Activated T-cell treated with anti-CD3 and anti-CD28 coated beads for 4 hours (primary cell): ENCODE measurements around the gene PLXND1.

ENCODE experiments used
- DNase-seq: peaks from one replicate; pipeline ENCODE4 v3.0.0-alpha.2; 2020

The PLXND1 gene

DNA sequence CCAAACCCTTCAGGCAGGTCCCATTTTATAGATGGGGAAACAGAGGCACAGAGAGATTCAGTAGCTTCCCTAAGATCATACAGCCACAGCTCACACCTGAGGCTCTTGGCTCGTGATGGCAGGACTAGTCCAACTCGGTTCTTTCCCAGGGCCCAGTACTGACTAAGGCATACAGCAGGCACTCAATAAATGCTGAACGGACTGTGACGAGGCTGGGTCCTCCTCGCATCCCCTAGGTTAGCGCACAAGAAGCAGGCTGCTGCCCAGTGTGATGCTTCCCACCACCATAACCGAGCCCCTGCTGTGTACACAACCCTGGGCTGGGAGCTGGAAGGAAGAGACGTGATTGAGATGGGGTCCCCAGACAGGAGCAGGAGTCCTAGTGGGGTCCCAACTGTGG, 24.9 kb downstream of the PLXND1 start:
- no peak for DNase-seq

DNA sequence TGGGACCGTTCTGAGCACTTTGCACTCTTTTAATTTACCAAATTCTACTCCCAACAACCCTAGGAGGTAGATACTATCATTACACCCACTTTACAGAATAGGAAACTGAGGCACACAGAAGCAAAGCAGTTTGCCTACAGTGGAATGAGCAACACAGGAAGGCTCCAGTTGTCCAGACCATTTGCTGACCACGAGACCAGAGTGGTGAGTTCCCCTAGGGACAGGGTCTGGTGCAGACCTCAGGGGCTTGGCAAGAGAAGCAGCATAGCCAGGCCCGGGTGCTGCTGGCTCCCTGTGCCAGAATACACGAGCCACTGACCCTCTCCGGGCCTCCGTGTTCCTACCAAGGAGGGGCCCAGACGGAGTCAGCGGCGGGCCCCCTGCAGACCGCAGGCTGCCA, 26.5 kb downstream of the PLXND1 start:
- DNase-seq: no peak

DNA sequence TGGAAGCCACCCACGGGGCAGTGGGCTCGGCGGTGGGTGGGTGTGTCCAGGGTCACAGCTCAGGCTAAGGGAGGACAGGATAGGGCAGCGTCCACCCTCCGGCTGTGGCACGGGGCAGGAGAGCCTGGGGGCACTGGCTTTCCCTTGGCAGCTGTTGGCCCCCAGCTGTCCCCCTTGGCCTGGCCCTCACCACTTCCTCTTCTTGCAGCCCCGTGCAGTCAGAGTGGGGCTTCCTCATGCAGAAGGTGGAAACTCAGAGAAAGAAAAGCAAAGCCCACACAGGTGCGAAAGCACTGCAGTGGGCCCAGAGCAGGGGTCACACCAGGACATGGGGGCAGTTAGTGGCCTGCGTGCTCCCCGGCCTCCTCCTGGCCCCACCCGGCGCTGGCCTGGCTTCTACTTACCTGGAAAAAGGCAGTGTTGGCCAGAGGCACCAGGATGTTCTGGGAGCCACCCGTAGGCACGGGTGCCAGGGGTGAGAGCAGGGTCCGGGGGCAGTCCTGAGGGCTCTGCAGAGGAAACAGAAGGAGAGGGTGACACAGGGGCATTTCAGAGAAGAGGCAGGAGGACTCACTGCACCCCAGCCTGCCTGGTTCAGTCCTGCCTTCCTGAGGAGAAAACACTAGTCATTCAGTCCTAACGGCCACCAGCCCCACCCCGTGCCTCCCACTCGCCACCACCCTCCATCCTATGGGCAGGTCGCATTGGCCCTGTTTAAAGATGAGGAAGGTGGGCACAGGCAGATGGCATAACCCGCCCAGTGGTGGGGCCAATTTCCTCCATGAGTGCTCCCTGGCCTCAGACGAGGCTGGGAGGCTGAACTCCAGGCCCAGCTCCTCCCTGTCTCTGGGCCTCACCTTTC, 28.3 kb downstream of the PLXND1 start:
- DNase-seq: no peak

DNA sequence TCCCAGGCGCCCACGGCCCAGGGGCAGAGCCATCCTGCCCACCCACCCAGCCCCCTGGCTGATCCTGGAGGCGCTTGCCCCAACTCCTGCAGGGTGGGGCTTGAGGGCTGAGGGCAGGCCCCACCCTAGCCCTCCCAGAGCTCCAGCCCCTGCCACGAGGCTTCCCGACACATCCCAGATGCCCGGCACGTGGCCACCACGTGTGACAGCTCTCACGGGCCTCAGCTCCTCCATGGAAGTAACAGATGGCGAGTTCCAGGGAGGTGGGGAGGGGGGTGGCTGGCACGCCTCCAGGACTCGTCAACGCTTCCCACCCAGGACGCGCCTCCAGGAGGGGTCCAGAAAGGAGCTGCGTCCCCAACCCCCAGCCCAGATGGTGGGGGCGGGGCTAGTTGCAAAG, 29.1 kb downstream of the PLXND1 start:
- no peak for DNase-seq

DNA sequence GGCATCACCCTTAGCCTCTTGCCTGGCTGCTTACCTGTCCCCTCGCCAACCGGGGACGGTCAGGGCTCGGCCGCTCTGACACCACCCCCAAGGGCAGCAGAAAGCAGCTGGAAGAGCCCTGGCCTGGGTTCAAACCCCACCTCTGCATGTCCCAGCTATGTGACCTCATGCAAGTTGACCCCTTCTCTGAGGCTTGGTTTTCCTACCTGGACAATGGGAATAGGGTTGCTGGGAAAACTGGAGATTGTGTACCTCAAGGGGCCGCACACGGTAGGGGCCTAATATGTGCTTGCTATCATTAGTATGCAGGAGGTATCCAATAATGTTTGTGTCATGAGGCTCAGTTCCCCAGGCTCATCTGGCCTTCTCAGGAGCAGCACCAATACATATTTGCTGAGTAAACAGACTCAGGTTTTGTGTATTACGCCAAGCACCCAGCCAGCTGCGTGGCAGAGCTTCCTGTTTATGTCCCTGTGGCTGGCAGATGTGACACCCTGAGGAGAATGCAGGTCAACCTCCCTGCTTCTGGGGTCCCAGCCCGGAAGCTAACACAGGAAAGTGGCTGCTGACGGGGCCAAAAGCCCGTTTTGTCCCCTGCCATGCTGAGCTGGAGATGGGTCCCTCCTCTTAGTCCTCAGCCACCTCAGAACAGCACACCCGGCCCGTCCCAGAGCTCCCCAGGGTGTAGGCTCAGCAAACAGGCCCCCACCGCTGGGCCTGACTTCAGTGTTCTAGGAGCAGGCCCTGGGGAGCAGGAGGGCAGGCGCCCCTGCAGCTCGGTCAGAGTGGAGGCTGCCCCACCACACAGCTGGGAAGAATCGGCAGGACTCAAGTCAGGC, 29.7 kb downstream of the PLXND1 start:
- DNase-seq: peak; percentile 23

DNA sequence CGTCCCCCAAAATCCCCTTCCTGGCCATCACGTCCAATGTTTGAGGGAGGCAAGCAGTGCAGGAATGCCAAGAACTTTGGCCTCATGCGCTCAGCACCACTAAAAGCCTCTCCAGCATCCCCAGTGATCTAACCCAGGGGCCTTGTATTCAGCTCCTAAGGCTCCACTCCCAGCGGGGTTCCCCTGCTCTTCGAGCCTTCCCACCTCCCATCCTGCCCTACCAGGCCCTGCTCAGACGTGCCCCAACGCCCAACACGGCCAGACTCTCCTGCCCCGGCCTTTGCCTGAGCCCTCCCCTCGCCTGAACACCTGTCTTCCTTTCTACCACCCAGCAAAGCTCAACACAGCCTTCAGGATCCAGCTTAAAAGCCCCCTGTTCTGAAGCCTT, 30.5 kb downstream of the PLXND1 start:
- DNase-seq: no peak

DNA sequence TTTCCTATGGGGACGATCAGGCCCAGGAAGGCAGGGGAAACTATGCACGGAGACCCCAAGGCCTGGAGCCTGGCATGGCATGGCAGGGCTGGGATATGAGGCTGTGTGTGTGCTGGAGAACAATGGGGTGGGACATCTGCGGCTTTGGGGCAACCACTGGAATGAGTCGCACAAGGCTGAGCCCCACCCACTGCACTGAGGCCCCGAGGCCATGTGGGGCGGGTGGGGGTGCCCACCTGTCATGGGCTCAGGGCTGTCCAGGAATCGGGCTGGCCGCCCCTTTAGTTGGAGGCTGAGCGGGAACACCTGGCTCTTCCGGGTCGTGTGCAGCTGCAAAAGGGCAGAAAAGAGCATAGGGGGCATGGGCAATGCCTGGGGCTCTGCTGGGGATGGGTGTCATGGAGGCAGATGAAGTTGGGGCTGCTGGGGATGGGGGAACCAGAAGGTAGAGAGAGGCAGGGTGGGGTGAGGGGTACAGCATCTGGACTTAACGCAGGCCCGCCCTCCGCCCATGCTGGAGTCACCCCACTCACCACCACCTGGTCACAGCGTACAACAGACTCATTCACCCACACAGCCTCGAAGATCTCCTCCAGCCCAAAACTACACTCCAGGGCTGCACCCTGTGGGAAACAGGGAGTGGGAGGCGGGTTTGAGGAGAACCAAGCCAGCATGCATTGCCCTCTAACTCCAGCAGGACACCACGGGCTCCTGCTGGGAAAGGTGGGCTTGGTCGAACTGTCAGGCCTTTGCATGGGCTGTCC, 31.1 kb downstream of the PLXND1 start:
- DNase-seq: no peak

DNA sequence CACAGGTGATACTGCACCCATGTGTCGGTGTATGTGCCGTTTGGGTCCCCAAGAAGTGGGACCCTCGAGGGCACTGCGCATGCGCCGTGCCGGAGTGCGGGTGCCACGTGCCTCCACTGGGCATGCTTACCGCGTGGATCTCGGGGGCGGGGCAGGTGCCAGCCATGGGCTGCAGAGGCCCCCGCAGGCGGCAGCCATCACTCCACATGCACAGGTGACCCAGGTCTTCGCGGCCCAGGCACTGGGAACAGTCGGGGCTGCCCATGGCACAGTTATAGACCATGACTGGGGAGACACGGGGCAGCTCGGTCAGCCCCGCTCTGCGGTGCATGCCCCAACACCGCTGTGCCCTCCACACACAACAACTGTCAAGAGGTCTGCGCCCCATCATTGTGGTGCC, 32.3 kb downstream of the PLXND1 start:
- DNase-seq: no peak

DNA sequence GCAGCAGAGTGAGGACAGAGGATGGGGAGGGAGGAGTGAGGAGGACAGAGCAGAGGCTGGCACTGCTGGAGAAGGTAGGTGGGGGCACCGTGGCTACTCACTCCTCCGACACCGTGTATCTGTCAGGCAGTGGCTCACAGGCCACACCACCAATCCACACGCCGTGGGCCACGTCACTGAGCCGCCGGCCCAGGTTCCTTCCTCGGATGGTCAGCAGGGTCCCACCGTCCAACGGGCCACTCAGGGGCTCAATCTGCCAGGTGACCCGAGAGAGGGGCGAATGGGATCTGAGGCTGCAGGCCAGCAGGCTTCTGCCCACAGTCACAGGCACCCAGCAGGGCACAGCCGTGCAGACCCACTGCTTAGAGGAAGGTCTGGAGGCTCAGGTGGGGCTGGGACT, 33.0 kb downstream of the PLXND1 start:
- DNase-seq: no peak

DNA sequence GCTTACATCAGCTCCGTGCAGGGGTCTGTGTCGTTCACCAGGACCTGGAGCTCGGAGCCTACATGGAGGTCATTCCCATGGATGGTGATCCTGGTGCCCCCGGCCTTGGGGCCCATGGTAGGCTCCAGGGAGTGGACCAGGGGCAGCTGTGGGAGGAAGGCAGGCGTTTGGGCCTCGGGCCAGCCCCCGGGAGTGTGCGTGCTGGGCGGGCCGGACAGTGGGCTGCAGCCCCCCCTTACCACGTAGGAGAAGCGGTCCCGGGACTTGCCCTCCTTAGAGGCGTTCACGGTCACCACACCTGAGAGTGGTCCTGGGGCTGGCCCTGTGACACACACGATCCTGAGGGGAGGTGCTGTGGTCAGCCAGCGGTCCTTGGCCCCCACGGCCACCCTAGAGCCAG, 33.9 kb downstream of the PLXND1 start:
- DNase-seq: no peak

DNA sequence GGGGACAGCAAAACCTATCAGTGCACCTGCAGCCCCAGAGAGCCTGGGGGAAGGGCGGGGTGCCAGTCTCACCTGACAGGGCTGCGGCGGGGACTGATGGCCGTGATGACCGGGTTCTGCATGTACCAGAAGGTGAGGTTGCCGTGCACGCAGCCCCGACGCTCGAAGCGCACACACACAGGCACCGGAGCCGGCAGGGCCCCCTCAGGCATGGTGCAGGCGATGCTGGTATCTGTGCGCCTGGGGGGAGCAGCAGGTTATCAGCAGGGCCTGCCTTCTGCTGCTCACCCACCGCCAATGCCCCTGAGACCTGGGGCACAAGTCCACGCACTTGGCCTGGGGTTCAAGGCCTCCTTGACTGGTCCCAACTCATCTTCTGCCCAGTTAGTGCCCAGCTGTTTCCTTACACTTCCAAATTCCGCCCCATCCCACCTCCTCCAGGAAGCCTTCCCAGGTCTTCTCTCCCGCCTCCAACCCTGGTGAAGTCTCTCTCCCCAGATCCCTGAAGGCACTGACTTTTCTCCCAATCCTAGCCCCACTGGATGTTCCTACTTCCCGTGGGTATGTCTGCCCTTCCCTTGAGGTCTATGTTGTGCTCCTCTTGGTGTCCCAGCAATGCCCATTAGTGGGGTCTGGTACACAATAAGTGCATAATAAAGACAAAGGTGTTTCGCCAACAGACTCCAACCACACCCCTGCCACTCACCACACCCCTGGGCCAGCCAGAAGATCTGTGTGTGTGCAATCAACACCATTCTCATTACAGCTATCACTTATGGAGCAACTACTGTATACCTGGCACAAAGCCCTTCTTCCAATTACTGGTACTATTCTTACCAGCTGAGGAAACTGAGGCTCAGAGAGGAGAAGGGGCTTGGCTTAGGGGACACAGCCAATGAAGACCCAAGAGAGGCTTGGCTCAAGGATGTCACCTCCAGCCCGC, 34.6 kb downstream of the PLXND1 start:
- no peak for DNase-seq

DNA sequence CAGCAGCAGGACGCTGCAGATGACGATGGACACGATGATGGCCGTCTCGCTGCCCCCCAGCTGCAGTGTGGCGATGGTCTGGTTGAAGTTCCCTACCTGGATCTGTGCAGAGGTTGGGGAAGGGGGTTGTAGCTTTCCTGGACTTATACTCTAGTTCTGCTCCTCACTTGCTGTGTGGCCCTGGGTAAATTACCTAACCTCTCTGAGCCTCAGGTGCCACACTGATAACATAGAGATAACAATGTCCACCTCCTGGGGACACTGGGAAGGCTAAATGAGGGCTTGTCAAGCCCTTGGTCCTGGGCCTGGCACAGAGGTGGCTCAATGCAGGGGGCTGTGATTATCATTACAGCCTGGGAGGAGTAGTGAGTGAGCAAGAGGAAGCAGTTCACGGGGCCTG, 36.6 kb downstream of the PLXND1 start:
- DNase-seq: no peak

DNA sequence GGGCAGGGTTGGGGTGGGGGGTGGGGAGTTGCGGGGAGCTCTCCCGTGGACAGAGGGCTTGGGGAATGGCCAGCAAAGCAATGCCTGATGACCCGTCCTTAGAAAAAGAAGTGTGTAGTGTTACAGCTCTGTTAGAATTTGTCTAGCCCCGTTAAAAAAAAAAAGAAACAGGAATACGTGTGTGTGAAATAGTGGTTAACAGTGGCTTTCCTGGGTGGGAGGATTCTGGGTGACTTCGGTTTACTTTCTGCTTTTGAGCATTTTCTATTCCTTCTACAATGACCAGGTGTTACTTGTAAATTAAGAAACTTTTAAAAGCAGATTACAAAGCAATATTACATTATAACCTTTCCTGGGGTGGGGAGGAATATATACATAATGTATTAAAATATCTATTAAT, 38.5 kb downstream of the PLXND1 start:
- DNase-seq: no peak

DNA sequence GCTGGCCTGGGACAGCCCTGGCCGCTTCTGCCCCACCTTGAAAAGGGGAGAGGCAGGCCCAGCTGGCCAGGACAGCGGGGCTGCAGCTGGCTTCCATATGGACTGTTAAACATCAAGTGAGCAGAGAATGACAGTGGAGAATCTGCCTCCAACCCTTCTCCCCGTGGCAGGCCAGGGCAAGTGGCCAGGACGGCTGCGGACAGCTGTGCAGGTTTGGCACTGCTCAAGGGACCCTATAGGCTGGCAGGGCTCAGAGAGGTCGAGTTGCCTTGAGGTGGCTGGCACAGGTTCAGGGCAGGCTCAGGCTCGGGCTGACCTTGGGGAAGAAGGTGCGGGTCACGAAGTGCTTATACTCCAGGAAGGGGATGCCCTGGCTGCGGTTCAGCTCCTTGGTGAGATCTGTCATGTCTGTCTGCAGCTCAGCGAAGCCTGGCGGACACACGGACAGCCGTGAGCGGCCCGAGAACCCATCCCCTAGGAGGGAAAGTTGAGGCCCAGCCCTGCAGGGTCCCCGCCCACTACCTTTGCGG, 39.2 kb downstream of the PLXND1 start:
- DNase-seq: no peak

DNA sequence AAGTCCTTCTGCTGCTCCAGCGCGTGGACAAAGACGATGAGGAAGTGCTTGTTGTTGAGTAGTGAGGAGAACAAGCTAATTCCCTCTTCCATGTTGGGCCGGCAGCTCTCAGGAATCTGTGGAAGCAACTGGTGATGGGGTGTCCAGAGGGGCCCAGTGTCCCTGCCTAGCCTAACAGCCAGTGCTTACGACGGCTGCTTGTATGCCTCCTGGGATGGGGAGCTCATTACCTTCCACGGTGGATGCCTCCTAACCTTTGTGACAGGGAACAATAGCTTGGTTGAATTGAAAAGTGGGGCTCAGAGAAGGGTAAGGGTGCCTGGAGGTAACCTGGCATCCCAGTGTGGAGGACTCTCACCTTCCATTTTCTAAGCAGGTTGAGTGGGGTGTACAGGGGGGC, 40.6 kb downstream of the PLXND1 start:
- no peak for DNase-seq

DNA sequence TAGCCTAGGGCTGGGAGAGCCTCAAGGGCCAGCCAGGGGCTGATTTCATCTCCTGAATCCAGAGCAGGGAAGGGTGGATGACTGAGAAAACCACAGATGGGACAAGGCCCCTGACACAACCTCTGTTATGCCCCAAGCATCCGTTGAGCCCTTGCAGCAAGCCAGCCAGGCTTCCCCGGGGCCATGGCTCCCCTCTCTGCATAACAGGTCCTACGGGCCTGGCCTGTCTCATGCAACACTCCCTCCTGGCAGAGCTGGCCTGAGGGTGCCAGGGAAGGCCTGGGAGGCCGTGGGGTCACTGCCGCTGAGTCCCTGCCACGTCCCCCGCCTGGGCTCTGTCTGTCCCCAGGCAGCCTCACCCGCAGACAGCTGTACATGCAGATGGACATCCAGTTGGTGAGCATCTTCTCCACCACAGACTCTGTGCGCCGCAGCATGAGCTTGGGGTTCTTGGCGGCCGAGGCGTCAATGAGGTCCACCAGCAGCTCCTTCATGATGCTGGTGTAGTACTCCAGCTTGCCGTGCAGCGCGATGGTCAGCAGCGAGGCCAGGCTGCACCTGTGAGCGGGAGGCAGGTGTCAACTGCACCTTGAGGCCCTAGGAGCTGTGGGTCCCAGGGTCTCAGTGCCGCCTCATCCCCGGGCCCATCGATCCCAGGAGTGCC, 41.4 kb downstream of the PLXND1 start:
- DNase-seq: no peak

DNA sequence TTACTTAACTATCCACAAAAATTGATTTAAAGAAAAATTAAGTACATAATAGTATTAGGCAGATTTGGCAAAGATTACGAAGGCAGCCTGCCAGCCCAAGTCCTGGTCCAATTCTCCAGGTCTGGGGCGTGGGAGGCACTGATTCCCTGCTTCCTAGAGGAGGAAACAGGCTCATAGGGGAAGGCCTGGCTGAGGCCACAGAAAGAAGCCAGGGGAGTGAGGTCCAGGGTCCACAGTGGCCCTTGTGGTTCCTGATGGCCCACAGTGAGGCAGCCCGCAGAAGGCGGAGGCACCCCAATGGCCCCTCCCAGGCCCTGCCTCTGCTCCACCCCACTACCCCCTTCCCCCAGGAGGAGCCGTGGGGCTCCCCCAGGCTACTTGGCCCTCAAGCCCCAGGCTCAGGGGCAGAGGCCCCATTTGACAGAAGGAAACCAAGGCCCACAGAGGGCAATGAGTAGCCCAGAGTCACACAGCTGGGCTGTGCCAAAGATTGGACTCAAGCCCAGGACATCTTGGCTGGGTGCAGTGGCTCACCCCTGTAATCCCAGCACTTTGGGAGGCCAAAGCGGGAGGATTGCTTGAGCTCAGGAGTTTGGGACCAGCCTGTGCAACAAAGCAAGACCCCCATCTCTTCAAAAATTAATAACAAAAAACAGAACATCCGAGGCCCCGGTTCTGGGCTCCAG, 42.5 kb downstream of the PLXND1 start:
- no peak for DNase-seq

DNA sequence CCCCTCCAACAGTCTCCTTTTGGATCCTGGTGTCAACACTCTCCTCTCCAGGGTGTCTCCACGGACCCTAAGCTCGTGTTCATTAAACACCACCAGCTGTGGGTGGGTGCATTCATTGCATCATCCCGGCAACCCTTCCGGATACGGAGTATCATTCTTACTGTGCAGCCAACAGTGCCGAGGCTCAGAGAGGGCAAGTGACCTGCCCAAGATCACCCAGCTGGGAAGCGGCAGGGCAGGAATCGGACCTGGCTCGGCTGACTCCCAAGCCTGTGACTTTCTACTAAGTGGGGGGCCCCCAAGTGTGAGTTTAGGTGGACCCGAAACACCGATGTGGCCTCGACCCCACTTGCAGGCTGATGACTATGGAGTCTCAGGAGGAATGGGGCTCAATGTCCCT, 43.1 kb downstream of the PLXND1 start:
- DNase-seq: no peak

DNA sequence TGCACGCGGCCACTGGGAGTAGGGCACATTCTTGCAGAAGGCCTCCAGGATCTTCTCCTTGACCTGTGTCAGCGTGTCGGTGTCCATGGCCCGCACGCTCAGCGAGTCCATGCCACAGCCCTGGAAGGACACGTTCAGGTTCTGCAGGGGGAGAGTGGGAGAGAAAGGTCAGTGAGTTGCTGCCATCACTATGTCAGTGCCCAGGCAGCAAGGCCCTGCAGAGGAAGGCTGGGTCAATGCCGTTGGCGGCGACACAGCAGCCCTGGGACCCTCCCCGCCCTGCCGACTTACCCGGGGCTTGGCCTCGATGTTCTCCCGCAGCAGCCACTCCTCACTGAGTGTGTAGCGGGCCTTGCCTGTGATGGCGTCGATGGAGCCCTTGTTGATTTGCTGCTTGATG, 43.7 kb downstream of the PLXND1 start:
- no peak for DNase-seq

DNA sequence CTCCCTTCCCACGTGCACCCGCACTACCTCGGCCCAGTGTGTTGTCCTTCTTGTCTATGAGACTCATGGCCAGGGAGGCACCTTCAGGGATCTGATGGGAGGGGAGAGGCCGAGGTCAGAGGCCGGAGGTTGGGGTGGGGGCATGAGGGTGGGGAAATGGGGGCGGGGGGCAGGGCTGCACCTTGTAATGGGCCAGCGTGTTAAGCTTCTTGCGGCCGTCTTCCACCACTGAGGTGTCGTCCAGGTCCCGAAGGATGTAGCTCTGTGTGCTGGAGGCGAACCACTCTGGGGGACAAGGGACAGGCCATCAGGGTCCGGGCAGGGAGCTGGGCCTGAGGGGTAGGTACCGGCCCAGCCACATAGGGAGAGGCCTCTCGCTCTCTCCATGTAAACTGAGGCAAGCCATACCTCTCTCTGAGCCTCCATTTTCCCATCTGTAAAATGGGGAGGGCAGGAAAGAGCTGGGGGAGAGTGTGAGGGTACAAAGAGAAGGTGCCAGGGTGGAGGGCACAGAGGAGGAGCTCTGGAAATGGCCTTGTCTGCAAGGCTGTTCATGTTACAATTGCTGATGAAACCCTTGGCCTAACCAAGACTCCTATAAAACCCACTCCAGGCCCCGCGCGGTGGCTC, 44.7 kb downstream of the PLXND1 start:
- DNase-seq: no peak
